NCI-H82 treated with DMSO at 0.1 percent for 48 hours (cell line): ENCODE results near the gene AP5Z1.

Experiments
- DNase-seq: peaks from one replicate; lab custom pipeline; 2025; ENCODE audit not compliant: unreplicated experiment; lab: John Stamatoyannopoulos, UW

AP5Z1 gene

GRCh38 chr7:4745971-4746919 lies 29.2 kb upstream of the AP5Z1 start:
- no peak for DNase-seq

GRCh38 chr7:4747013-4747412 lies 28.4 kb upstream of the AP5Z1 start:
- DNase-seq: no peak

- DNase-seq: no peak
These were observed 27.7 kb upstream of the AP5Z1 start for GRCh38 chr7:4747746-4748145.

GRCh38 chr7:4748231-4748681 lies 27.2 kb upstream of the AP5Z1 start:
- DNase-seq: no peak

- DNase-seq: no peak
These were observed 26.1 kb upstream of the AP5Z1 start for GRCh38 chr7:4749363-4749762.

GRCh38 chr7:4749798-4750197 lies 25.6 kb upstream of the AP5Z1 start:
- DNase-seq: no peak

GRCh38 chr7:4751398-4751947 lies 23.9 kb upstream of the AP5Z1 start:
- no peak for DNase-seq

GRCh38 chr7:4753598-4754432 lies 21.6 kb upstream of the AP5Z1 start:
- no peak for DNase-seq

GRCh38 chr7:4754433-4755010 lies 20.9 kb upstream of the AP5Z1 start:
- no peak for DNase-seq

GRCh38 chr7:4755045-4755444 lies 20.4 kb upstream of the AP5Z1 start:
- no peak for DNase-seq

- no peak for DNase-seq
These were observed 17.3 kb upstream of the AP5Z1 start for GRCh38 chr7:4758111-4758510.

GRCh38 chr7:4758791-4759190 lies 16.6 kb upstream of the AP5Z1 start:
- no peak for DNase-seq

GRCh38 chr7:4759211-4759610 lies 16.2 kb upstream of the AP5Z1 start:
- no peak for DNase-seq

- no peak for DNase-seq
These were observed 14.5 kb upstream of the AP5Z1 start for GRCh38 chr7:4760952-4761351.

GRCh38 chr7:4762121-4763055 lies 13.0 kb upstream of the AP5Z1 start:
- DNase-seq: no peak

- no peak for DNase-seq
These were observed 12.2 kb upstream of the AP5Z1 start for GRCh38 chr7:4763091-4763793.

- DNase-seq: no peak
These were observed 11.6 kb upstream of the AP5Z1 start for GRCh38 chr7:4763794-4764185.

GRCh38 chr7:4764402-4765007 lies 10.9 kb upstream of the AP5Z1 start:
- DNase-seq: no peak
